A673 (cell line): ENCODE measurements around the gene ATAD5.

Source experiments
- CTCF ChIP-seq: fragments of 300-800, 200-600 bp; sonication (generic); conservative IDR thresholded peaks from 2 replicates; pipeline ENCODE4 v1.5.1; 2017; ENCODE audit warnings: low read depth, mild to moderate bottlenecking, antibody characterized with exemption, low read length, moderate library complexity, mixed read lengths
- EZH2 ChIP-seq: fragments of 200-600 bp; sonication (generic); IDR thresholded peaks from 2 replicates; pipeline ENCODE4 v1.6.1; 2017; ENCODE audit warnings: borderline replicate concordance, low read depth, mild to moderate bottlenecking, mixed read lengths, antibody characterized with exemption, low read length; ENCODE audit not compliant: poor library complexity, severe bottlenecking

- no peak for TF ChIP-seq CTCF
- no peak for TF ChIP-seq EZH2
These were observed 89.1 kb downstream of the ATAD5 start for GRCh38 chr17:30920683-30921543.
